Lower leg skin (tissue), 3 donors: ENCODE results near the gene HBA1.
"Not testable (repeated sequence)": the region's sequence is repeated elsewhere in the genome, so short reads cannot be mapped to it uniquely, and the experiment has no call there.

Experiments used
- POLR2A ChIP-seq, 2 donors: fragments of 450-650 bp; IDR thresholded peaks; one replicate each; pipeline ENCODE4 v1.6.1; 2016 to 2017; ENCODE audit warnings: antibody characterized with exemption in 2 of 2, mild to moderate bottlenecking in 1 of 2, moderate library complexity in 1 of 2
- TF ChIP-seq, protein P1 (sequence below), 3 donors: fragments of 450-650 bp; IDR thresholded peaks; one replicate each; pipeline ENCODE4 v1.5.1; 2016; ENCODE audit warnings: antibody characterized with exemption in 3 of 3, mild to moderate bottlenecking in 3 of 3, moderate library complexity in 2 of 3

DNA sequence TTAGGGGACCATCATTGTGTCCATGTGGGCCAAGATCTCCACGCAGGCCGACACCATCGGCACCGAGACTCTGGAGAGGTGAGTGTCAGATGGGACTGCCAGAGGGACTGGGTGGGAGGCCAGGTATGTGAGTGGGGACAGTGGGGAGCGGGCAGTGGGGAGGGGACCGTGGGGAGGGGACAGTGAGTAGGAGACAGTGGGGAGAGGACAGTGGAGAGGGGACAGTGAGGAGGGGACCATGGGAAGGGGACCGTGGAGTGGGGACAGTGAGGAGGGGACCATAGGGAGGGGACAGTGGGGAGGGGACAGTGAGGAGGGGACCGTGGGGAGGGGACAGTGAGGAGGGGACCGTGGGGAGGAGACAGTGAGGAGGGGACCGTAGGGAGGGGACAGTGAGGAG lies 13.3 kb upstream of the HBA1 start:
- TF ChIP-seq, protein P1, sequence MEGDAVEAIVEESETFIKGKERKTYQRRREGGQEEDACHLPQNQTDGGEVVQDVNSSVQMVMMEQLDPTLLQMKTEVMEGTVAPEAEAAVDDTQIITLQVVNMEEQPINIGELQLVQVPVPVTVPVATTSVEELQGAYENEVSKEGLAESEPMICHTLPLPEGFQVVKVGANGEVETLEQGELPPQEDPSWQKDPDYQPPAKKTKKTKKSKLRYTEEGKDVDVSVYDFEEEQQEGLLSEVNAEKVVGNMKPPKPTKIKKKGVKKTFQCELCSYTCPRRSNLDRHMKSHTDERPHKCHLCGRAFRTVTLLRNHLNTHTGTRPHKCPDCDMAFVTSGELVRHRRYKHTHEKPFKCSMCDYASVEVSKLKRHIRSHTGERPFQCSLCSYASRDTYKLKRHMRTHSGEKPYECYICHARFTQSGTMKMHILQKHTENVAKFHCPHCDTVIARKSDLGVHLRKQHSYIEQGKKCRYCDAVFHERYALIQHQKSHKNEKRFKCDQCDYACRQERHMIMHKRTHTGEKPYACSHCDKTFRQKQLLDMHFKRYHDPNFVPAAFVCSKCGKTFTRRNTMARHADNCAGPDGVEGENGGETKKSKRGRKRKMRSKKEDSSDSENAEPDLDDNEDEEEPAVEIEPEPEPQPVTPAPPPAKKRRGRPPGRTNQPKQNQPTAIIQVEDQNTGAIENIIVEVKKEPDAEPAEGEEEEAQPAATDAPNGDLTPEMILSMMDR (IDR thresholded peaks at IDR 0.05) = not testable (repeated sequence)
- TF ChIP-seq POLR2A (IDR thresholded peaks at IDR 0.05) = not testable (repeated sequence)
